ENCODE measurements around the gene PIK3R5. TPM values are rescaled to one million over a fixed set of nuclear protein-coding genes. Genes with fewer than 3 reads are reported as not detected.

PIK3R5 gene
- 10 to 100 TPM in 1 of 2 donors, 1 to 10 TPM in 1; 3.2 to 10.4 TPM for total RNA-seq

GRCh38 chr17:8965394-8966168 lies at the start of gene PIK3R5:
Gene PIK3R5 (minus strand): TSS chr17:8965707. CDS start chr17:8911494, 54,213 bp downstream.
- Histone ChIP-seq H3K27ac (no peak within 1 kb of the TSS), H3K27me3 (replicated peaks; ENCODE audit: insufficient read depth) (peaks cover 5% of the 10 kb centered on the region), H3K4me1 (replicated peaks) (no peaks in the 10 kb centered on the region), H3K9me3 (no peaks in the 10 kb centered on the region), H3K36me3 (no peaks in the 10 kb centered on the region), H3K4me3 (peak within 1 kb of the TSS; percentile 11 to 22)
- 5% methylated on average over 48 of the region's 72 CpGs for WGBS
- intact Hi-C loops (cut with DNase I) = no loop called here
- TF ChIP-seq POLR2AphosphoS5 (IDR thresholded peaks at IDR 0.05) = no peak
- no peak for TF ChIP-seq CTCF (IDR thresholded peaks at IDR 0.05)
- no peak for TF ChIP-seq POLR2A (IDR thresholded peaks at IDR 0.05)
- DNase-seq (ENCODE audit: low spot score) = no peak

- Histone ChIP-seq H3K4me1 (replicated peaks) (no peaks in the 10 kb centered on the region), H3K27ac (no peak overlapping the region), H3K4me3 (no peak overlapping the region), H3K9me3 (no peaks in the 10 kb centered on the region), H3K27me3 (replicated peaks; ENCODE audit: insufficient read depth) (no peaks in the 10 kb centered on the region), H3K36me3 (no peaks in the 10 kb centered on the region)
- TF ChIP-seq POLR2AphosphoS5 (IDR thresholded peaks at IDR 0.05) = no peak
- no peak for TF ChIP-seq CTCF (IDR thresholded peaks at IDR 0.05)
- no peak for TF ChIP-seq POLR2A (IDR thresholded peaks at IDR 0.05)
- 88% methylated on average over 7 of the region's 7 CpGs for WGBS
- intact Hi-C loops (cut with DNase I) = no loop called here
- no peak for DNase-seq (ENCODE audit: low spot score)
These were observed 45.5 kb upstream of the PIK3R5 start for GRCh38 chr17:9011001-9011400.

GRCh38 chr17:9009737-9010136 lies 44.2 kb upstream of the PIK3R5 start:
- intact Hi-C loops (cut with DNase I) = no loop called here

GRCh38 chr17:9009096-9009495 lies 43.6 kb upstream of the PIK3R5 start:
- Histone ChIP-seq H3K36me3 (no peaks in the 10 kb centered on the region), H3K27ac (no peak overlapping the region), H3K9me3 (no peaks in the 10 kb centered on the region), H3K4me1 (replicated peaks) (no peaks in the 10 kb centered on the region), H3K4me3 (no peak overlapping the region), H3K27me3 (replicated peaks; ENCODE audit: insufficient read depth) (no peaks in the 10 kb centered on the region)
- TF ChIP-seq POLR2A (IDR thresholded peaks at IDR 0.05) (no peak), POLR2AphosphoS5 (IDR thresholded peaks at IDR 0.05) (no peak), CTCF (IDR thresholded peaks at IDR 0.05) (no peak)
- 93% methylated on average over 4 of the region's 4 CpGs for WGBS
- intact Hi-C loops (cut with DNase I) = no loop called here
- no peak for DNase-seq (ENCODE audit: low spot score)

More at GRCh38 chr17:9009737-9010136, 44.2 kb upstream of the PIK3R5 start:
- H3K36me3 ChIP-seq = no peaks in the 10 kb centered on the region
- WGBS = 64% methylated on average over 6 of the region's 6 CpGs
- H3K9me3 ChIP-seq = no peaks in the 10 kb centered on the region
- no peaks in the 10 kb centered on the region for H3K27me3 ChIP-seq (replicated peaks; ENCODE audit: insufficient read depth)
- no peak overlapping the region for H3K27ac ChIP-seq
- H3K4me1 ChIP-seq (replicated peaks) = no peaks in the 10 kb centered on the region
- no peak for DNase-seq (ENCODE audit: low spot score)
- no peak overlapping the region for H3K4me3 ChIP-seq
- TF ChIP-seq POLR2A (IDR thresholded peaks at IDR 0.05) = no peak
- TF ChIP-seq CTCF (IDR thresholded peaks at IDR 0.05) = no peak
- no peak for TF ChIP-seq POLR2AphosphoS5 (IDR thresholded peaks at IDR 0.05)

Data from prostate gland (tissue), 2 donors.